SK-N-SH treated with all-trans-retinoic acid at 6 μM for 48 hours (cell line): ENCODE measurements around the gene ROBO1.

Experiments
- ARNTL ChIP-seq: fragments of 450-650 bp; formaldehyde crosslinking; IDR thresholded peaks from 2 replicates; pipeline ENCODE4 v1.5.0; 2020; ENCODE audit warnings: low read depth, mild to moderate bottlenecking, moderate library complexity, borderline replicate concordance
- ESRRG ChIP-seq: fragments of 250-450 bp; sonication (Bioruptor Pico); IDR thresholded peaks from 2 replicates; pipeline ENCODE4 v1.6.1; 2021; ENCODE audit warnings: mild to moderate bottlenecking
- RARB ChIP-seq: fragments of 250-450 bp; sonication (Bioruptor Pico); IDR thresholded peaks from 2 replicates; pipeline ENCODE4 v1.8.0; 2021; ENCODE audit warnings: mild to moderate bottlenecking, moderate library complexity
- TF ChIP-seq, protein P1 (sequence below): fragments of 250-450 bp; sonication (Bioruptor Pico); IDR thresholded peaks from 2 replicates; pipeline ENCODE4 v1.5.1; 2020; ENCODE audit warnings: low read depth, mild to moderate bottlenecking, moderate library complexity
- TF ChIP-seq, protein P2 (sequence below): fragments of 250-450 bp; sonication (Bioruptor Pico); IDR thresholded peaks from 2 replicates; pipeline ENCODE4 v1.5.0; 2020; ENCODE audit warnings: mild to moderate bottlenecking, moderate library complexity

DNA sequence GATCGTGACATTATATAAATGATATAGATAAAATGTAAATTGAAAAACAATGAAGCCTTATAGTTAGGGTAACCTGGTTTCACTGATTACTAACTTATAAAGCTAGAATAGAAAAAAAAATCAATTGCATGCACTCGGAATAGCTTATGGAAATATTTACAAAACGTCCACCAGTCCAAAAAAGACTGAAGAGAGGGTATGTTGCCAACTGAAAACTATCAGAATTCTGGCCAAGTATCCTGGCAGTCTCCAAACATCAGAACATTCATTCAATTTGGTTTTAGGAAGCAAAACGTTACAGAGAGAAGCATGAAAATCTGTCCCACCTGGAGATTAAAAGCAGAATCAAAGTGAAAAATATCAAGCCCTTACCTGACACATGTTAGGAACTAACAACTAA lies 892.4 kb downstream of the ROBO1 start:
- TF ChIP-seq, protein P1, sequence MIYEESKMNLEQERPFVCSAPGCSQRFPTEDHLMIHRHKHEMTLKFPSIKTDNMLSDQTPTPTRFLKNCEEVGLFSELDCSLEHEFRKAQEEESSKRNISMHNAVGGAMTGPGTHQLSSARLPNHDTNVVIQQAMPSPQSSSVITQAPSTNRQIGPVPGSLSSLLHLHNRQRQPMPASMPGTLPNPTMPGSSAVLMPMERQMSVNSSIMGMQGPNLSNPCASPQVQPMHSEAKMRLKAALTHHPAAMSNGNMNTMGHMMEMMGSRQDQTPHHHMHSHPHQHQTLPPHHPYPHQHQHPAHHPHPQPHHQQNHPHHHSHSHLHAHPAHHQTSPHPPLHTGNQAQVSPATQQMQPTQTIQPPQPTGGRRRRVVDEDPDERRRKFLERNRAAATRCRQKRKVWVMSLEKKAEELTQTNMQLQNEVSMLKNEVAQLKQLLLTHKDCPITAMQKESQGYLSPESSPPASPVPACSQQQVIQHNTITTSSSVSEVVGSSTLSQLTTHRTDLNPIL (CRISPR knock-in tag): no peak
- TF ChIP-seq ESRRG (CRISPR knock-in tag): no peak
- no peak for TF ChIP-seq RARB (CRISPR knock-in tag)
- no peak for TF ChIP-seq ARNTL
- TF ChIP-seq, protein P2, sequence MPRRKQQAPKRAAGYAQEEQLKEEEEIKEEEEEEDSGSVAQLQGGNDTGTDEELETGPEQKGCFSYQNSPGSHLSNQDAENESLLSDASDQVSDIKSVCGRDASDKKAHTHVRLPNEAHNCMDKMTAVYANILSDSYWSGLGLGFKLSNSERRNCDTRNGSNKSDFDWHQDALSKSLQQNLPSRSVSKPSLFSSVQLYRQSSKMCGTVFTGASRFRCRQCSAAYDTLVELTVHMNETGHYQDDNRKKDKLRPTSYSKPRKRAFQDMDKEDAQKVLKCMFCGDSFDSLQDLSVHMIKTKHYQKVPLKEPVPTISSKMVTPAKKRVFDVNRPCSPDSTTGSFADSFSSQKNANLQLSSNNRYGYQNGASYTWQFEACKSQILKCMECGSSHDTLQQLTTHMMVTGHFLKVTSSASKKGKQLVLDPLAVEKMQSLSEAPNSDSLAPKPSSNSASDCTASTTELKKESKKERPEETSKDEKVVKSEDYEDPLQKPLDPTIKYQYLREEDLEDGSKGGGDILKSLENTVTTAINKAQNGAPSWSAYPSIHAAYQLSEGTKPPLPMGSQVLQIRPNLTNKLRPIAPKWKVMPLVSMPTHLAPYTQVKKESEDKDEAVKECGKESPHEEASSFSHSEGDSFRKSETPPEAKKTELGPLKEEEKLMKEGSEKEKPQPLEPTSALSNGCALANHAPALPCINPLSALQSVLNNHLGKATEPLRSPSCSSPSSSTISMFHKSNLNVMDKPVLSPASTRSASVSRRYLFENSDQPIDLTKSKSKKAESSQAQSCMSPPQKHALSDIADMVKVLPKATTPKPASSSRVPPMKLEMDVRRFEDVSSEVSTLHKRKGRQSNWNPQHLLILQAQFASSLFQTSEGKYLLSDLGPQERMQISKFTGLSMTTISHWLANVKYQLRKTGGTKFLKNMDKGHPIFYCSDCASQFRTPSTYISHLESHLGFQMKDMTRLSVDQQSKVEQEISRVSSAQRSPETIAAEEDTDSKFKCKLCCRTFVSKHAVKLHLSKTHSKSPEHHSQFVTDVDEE (CRISPR knock-in tag): no peak
